ENCODE results near the gene LILRA6.
A peak's percentile ranks its signal among the peaks of the same experiment; 100 is the strongest.
"Not testable (repeated sequence)": the region's sequence is repeated elsewhere in the genome, so short reads cannot be mapped to it uniquely, and the experiment has no call there.

Gene LILRA6

GRCh38 chr19:54231077-54231931 lies 11.3 kb downstream of the LILRA6 start:
- peak; percentile 60 for DNase-seq (ENCODE audit: low read depth)

- DNase-seq (ENCODE audit: low read depth), result no peak
Measured at GRCh38 chr19:54230031-54230430, 12.6 kb downstream of the LILRA6 start.

GRCh38 chr19:54229146-54229545 lies 13.4 kb downstream of the LILRA6 start:
- no peak for DNase-seq (ENCODE audit: low read depth)

- not testable (repeated sequence) for DNase-seq (ENCODE audit: low read depth)
Measured at GRCh38 chr19:54224619-54225018, 18.0 kb downstream of the LILRA6 start.

- DNase-seq (ENCODE audit: low read depth), result not testable (repeated sequence)
Measured at GRCh38 chr19:54223937-54224281, 18.7 kb downstream of the LILRA6 start.

- not testable (repeated sequence) for DNase-seq (ENCODE audit: low read depth)
Measured at GRCh38 chr19:54223277-54223936, 19.2 kb downstream of the LILRA6 start.

DNA sequence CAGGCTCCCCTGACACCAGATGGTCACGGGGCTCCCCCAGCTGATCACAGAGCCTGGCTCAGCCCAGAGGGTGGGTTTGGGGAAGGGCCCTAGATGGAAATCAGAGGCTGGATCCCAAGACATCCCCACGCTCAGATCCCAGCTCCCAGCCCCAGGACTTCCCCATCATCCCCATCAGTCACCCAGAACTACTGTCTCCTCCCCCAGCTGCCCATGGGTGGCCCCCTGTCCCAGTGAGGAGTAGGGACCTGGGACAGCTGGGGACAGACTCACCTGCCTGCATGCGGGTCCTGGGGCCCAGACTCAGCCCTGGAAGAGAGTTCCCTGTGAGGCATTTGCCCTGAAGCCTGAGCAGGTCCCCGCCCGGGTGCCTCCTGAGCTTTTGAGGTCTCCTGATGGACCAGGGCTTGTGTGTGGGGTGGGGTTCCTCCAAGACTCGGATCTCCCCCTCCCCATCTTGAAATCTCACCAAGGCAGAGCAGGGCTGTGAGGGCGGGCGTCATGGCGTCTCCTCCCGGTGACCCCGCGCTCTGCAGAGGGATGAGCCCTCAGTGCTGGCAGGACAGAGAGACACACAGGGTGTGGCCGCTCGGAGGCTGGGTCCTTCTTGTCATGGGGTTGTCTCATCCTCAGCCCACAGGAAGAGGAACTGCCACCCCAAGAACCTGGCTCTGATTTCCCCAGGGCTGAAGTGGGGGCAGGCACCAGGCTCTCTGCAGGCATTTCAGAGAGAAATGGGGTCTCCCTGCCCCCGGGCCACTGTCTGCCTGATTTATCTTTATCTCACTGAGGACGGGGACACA lies 19.9 kb downstream of the LILRA6 start, which contains the start of gene LILRB3:
LILRB3 (minus strand) TSS at position 534 of the 803 bp plus-strand sequence; CDS start at position 503, 31 bp downstream.
- not testable (repeated sequence) for DNase-seq (ENCODE audit: low read depth)

GRCh38 chr19:54221947-54222346 lies 20.6 kb downstream of the LILRA6 start:
- not testable (repeated sequence) for DNase-seq (ENCODE audit: low read depth)

GRCh38 chr19:54219702-54220101 lies 22.9 kb downstream of the LILRA6 start:
- DNase-seq (ENCODE audit: low read depth), result not testable (repeated sequence)

- DNase-seq (ENCODE audit: low read depth), result no peak
Measured at GRCh38 chr19:54218960-54219661, 23.5 kb downstream of the LILRA6 start.

- DNase-seq (ENCODE audit: low read depth), result no peak
Measured at GRCh38 chr19:54218259-54218658, 24.3 kb downstream of the LILRA6 start.

- DNase-seq (ENCODE audit: low read depth), result not testable (repeated sequence)
Measured at GRCh38 chr19:54217517-54218247, 24.9 kb downstream of the LILRA6 start.

GRCh38 chr19:54216869-54217268 lies 25.7 kb downstream of the LILRA6 start:
- no peak for DNase-seq (ENCODE audit: low read depth)

DNA sequence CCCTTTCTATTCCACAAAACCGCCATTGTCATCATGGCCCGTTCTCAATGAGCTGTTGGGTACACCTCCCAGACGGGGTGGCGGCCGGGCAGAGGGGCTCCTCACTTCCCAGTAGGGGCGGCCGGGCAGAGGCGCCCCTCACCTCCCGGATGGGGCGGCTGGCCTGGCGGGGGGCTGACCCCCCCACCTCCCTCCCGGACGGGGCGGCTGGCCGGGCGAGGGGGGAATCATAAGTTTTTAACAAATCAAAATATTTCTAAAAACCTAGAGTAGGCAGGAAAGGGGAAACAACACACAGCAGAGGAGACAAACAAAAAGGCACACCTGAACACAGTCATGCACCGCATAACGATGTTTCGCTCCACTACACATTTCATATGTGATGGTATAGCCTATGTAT lies 27.9 kb downstream of the LILRA6 start:
- not testable (repeated sequence) for DNase-seq (ENCODE audit: low read depth)

DNA sequence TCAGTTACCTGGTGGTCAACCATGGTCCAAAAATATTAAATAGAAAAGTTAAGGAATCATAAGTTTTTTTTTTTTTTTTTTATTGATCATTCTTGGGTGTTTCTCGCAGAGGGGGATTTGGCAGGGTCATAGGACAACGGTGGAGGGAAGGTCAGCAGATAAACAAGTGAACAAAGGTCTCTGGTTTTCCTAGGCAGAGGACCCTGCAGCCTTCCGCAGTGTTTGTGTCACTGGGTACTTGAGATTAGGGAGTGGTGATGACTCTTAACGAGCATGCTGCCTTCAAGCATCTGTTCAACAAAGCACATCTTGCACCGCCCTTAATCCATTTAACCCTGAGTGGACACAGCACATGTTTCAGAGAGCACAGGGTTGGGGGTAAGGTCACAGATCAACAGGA lies 28.4 kb downstream of the LILRA6 start:
- DNase-seq (ENCODE audit: low read depth), result not testable (repeated sequence)

DNA sequence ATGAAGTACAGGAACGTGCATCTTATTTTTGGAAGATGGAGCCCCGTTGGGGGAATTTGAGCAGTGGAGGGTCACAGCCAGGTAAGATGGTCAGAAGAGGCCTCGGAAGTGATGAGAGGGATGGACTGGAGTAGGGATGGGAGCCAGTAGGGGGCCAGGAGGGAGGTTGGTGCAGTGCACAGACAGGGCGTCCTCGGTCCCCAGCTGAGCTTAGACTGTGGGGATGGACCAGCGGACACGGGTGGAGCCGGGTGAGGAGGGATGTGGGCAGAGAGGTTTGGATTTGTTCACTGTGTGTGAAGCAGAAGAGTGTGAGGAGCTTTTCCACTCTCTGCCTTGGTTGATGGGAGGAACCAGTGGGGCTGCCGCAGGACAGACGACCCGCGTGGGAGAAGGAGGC lies 31.4 kb downstream of the LILRA6 start:
- DNase-seq (ENCODE audit: low read depth), result no peak

DNA sequence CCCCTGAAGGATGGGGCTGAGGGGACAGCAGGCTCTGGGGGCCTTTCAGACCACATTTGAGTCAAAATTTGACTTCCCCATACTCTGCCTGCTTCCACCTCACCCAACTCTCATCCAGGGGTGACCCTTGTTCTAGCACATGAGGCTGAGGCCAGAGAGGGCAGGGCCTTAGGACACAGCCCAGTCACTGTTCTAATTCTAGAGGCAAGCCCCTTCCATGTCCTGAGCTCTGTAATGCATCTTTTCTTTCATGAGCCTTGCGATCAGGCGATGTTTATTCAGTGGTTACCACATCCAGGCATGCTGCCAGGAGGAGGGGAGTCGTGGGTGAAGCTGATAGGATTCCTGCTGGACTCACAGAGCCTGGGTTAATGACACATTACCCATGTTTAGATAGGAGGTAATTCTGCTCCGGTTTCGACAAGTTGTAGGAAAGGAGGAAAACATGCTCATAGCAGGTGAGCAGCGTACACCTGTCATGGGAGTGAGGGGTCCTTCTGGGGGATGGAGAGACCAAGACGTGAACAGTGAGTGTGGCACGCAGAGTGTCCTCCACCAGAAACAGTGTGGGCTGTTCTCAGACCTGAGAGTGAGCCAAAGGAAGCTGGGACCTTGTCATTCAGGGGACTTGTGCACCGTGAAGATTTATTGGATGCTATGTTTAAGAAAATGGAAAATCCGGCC lies 32.6 kb downstream of the LILRA6 start:
- DNase-seq (ENCODE audit: low read depth), result peak; percentile 99

DNA sequence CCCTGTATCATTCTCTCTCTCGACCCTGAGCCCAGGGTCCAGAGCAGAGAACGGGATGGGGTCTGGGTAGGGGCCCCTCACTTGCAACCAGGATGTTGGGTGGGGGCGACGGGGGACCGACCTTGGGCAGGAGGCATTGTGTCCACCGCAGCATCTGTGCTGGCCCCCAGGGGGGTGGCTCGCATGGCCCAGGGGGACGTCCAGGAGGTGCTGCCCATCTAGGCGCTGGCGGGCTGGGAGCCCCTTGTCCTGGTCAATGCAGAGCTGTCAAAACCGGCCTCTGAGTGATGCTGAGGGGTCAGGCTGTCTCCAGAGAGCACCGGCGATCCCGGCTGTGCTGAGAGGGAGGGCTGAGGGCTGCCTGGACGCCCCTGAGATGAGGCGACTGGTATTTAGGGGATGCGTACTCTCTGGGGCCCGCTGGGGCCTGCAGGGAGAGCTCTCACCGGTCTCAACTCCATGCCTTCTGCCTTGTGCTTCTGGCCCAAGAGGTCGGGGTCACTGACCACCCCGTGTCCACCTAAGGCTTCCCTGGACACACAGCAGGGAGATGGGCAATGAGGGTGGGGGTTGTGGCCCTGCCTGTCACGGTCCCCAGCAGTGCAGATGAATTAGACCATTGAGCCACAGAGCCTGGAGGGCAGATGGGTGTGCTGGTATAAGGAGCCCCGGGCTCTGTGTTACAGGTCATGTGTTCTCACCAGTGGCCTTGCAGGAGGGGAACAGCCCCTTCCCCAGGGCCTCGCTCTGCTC lies 33.4 kb downstream of the LILRA6 start:
- peak; percentile 31 for DNase-seq (ENCODE audit: low read depth)

DNA sequence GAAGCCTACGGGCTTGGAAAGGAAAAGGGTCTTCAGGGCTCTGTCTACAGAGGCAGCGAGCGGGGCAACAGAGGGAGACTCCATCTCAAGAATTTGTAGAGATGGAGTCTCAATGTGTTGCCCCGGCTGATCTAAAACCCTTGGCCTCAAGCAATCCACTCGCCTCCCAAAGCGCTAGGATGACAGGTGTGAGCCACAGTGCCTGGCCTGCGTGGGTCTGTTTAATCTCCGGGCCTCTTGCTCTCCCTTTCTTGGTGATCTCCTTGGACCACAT lies 33.9 kb downstream of the LILRA6 start:
- peak; percentile 36 for DNase-seq (ENCODE audit: low read depth)

Measured in iris pigment epithelial cell (primary cell).